ENCODE data around the gene MYH9. TPM values are rescaled to one million over a fixed set of nuclear protein-coding genes. Genes with fewer than 3 reads are reported as not detected.
"Not testable (repeated sequence)": the region's sequence is repeated elsewhere in the genome, so short reads cannot be mapped to it uniquely, and the experiment has no call there.

The MYH9 gene
- total RNA-seq, 4 donors from 2014 or later = 337 to 553 (median 433) TPM

DNA sequence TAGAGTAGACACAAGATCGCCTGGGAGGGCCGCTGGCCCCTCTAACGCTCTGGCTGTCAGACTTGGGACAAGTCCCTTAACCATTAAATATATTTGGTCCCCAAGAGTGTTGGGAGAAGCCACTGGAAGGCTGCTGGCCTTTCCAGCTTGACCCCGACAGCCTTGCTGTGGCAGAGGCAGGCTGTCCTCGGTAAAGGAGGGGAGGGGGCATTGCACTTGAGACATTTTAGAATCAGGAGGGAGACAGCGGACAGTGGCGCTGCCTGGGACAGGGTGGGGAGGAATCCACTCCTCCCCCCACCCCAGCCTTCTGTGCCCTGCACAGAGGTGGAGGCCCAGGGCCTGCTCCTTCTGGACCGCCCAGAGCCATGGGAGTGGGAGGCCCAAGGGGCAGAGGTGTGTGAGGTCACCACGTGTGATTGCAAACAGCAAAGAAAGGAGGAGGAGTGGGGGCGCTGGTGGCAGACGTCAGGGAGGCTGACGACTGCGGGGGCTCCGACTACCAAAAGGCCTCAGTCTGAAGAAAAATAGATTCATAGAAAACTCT lies 105.9 kb downstream of the MYH9 start:
- H3K27ac ChIP-seq = no peak overlapping the region
- H3K36me3 ChIP-seq = peaks cover 0 to 62% (median 0%) of the 10 kb centered on the region in 3 donors
- DNase-seq = peak in 1 of 3 donors; percentile 36
- peaks cover 0 to 11% (median 4%) of the 10 kb centered on the region in 4 donors for H3K4me1 ChIP-seq
- H3K9me3 ChIP-seq = no peaks in the 10 kb centered on the region
- H3K4me3 ChIP-seq = no peak overlapping the region
- TF ChIP-seq CTCF (IDR thresholded peaks at IDR 0.05) (no peak), POLR2A (IDR thresholded peaks at IDR 0.05) (no peak)
- no peaks in the 10 kb centered on the region for H3K27me3 ChIP-seq

DNA sequence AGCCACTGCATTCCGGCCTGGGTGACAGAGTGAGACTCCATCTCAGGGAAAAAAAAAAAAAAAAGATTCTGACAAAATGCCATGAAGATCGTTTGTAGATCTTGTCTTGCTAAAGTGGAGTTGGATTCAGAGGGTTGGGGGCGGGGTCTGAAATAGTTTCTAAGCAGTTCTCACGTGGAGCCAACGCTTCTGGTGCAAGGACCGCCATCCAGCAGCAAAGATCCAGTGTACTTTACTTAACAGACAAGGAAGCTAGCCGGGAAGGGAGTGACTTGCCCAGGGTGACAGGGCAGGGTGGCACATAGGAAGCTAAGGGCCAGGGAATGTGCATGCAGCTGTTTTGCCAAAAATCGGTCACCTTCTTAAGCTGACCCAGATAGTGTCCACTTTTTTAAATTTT lies 107.4 kb downstream of the MYH9 start:
- DNase-seq = peak in 1 of 3 donors; percentile 56
- no peaks in the 10 kb centered on the region for H3K9me3 ChIP-seq
- H3K4me1 ChIP-seq = peaks cover 0 to 9% (median 3%) of the 10 kb centered on the region in 4 donors
- no peak overlapping the region for H3K27ac ChIP-seq
- no peak overlapping the region for H3K4me3 ChIP-seq
- no peak for TF ChIP-seq POLR2A (IDR thresholded peaks at IDR 0.05)
- TF ChIP-seq CTCF (IDR thresholded peaks at IDR 0.05) = no peak
- no peaks in the 10 kb centered on the region for H3K27me3 ChIP-seq
- peaks cover 0 to 47% (median 0%) of the 10 kb centered on the region in 3 donors for H3K36me3 ChIP-seq

DNA sequence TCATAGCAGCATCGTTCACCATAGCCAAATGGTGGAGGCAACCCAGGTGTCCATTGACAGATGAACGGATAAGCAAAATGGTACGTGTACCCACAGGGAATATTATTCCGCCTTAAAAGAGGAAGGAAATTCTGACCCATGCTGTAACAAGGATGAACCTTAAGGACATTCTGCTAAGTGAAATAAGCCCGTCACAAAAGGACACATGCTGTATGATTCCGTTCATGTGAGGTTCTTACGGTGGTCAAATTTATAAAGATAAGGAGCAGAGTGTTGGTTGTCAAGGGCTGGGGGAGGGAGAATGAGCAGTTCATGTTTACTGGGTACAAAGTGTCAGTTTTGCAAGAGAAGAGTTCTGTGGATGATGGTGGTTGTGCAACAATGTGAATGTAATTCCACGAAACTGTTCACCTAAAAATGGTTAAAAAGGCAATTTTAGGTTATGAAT lies 108.5 kb downstream of the MYH9 start:
- peak in 1 of 3 donors; percentile 15 for DNase-seq

DNA sequence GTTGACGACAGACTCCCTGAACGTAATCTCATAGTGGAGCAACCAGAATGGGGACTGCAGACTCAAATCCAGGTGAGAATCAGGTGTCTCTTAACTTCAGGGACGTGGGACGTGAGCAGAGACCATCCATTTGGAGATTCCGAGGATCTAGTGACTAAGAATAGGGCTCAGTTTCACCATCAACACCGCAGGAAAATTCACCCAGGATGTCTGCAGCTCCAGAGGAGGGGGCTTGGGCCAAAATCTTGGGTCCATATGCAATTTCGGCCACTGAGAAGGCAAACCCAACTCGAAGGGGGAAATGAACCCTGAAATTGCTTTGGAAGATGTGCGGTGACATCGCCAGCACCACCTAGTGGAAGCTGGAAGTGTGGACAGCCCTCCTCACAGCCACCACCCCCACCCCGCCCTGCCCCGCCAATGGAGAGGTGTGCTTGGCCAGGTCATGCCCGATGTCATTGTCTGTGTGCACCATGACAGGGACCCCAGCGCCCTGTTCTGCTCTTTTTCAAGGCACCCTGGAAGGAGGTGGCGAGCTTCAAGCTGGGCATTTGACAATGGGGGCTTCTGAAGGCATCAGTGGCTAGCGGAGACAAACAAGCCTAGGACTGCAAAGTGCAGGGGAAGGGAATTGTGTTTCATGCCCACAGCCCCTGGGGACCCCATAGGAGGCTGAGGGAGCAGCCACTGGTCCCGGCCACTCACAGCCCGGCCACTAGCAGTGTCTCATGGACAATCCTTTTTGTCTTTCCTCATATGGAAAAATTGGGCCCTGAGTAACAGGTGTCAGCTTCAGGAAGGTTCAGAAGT lies 110.1 kb downstream of the MYH9 start:
- Histone ChIP-seq H3K4me1 (peaks cover 0 to 9% (median 3%) of the 10 kb centered on the region in 4 donors), H3K9me3 (no peaks in the 10 kb centered on the region), H3K36me3 (peaks cover 0 to 20% (median 0%) of the 10 kb centered on the region in 3 donors), H3K4me3 (no peak overlapping the region), H3K27ac (no peak overlapping the region), H3K27me3 (no peaks in the 10 kb centered on the region)
- TF ChIP-seq CTCF (IDR thresholded peaks at IDR 0.05) = peak; percentile 62 to 80 (median 72)
- TF ChIP-seq POLR2A (IDR thresholded peaks at IDR 0.05) = no peak
- peak; percentile 57 to 83 (median 76) for DNase-seq

More for the DNA sequence above, 108.5 kb downstream of the MYH9 start:
- no peak overlapping the region for H3K27ac ChIP-seq
- TF ChIP-seq POLR2A (IDR thresholded peaks at IDR 0.05) (no peak), CTCF (IDR thresholded peaks at IDR 0.05) (no peak)
- H3K4me1 ChIP-seq = peaks cover 0 to 9% (median 3%) of the 10 kb centered on the region in 4 donors
- peaks cover 0 to 36% (median 0%) of the 10 kb centered on the region in 3 donors for H3K36me3 ChIP-seq
- no peaks in the 10 kb centered on the region for H3K27me3 ChIP-seq
- H3K4me3 ChIP-seq = no peak overlapping the region
- H3K9me3 ChIP-seq = no peaks in the 10 kb centered on the region

- DNase-seq = no peak
- H3K9me3 ChIP-seq = no peaks in the 10 kb centered on the region
- no peak for TF ChIP-seq POLR2A (IDR thresholded peaks at IDR 0.05)
- TF ChIP-seq CTCF (IDR thresholded peaks at IDR 0.05) = no peak
Observed at GRCh38 chr22:36274531-36274930, 113.2 kb downstream of the MYH9 start.

DNA sequence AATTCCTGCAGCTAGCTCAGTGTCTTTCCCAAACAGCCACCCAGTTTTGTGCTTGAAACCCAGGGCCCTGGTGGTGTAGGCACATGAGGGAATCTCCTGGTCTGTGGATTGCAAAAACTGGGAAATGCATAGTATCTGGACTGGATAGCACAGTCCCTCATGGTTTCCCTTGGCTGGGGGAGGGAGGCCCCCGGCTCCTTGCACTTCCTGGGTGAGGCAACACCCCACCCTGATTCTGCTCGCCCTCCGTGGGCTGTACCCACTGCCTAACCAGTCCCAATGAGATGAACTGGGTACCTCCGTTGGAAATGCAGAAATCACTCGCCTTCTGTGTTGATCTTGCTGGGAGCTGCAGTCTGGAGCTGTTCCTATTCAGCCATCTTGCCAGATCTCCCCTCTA lies 115.8 kb downstream of the MYH9 start:
- DNase-seq = peak in 1 of 3 donors; percentile 18
- H3K27ac ChIP-seq, H3K4me1 ChIP-seq, H3K27me3 ChIP-seq, H3K9me3 ChIP-seq, H3K4me3 ChIP-seq, H3K36me3 ChIP-seq: not testable (repeated sequence)

More at GRCh38 chr22:36274531-36274930, 113.2 kb downstream of the MYH9 start:
- Histone ChIP-seq H3K36me3 (no peaks in the 10 kb centered on the region), H3K27me3 (no peaks in the 10 kb centered on the region), H3K27ac (no peak overlapping the region), H3K4me1 (peaks cover 0 to 9% (median 3%) of the 10 kb centered on the region in 4 donors), H3K4me3 (no peak overlapping the region)

DNA sequence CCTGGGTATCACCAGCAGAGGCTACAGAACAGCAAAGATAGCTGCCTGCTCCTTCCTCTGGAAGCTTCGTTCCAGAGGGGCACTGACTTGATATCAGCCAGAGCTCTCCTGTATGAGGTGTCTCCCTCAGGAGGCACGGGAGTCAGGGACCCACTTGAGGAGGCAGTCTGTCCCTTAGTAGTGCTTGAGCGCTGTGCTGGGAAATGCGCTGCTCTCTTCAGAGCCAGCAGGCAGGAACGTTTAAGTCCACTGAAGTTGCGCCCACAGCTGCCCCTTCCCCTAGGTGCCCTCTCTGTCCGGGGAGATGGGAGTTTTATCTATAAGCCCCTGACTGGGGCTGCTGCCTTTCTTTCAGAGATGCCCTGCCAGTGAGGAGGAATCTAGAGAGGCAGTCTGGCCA lies 116.5 kb downstream of the MYH9 start:
- DNase-seq = peak in 1 of 3 donors; percentile 27
- not testable (repeated sequence) for H3K4me1 ChIP-seq, H3K36me3 ChIP-seq, H3K27ac ChIP-seq, H3K9me3 ChIP-seq, H3K4me3 ChIP-seq, H3K27me3 ChIP-seq

Measured in Peyer's patch (tissue), 4 donors.